HG02943 (cell line): ENCODE data around the gene HNRNPAB.
"Not testable (repeated sequence)": the region's sequence is repeated elsewhere in the genome, so short reads cannot be mapped to it uniquely, and the experiment has no call there.

Experiments used
- ATAC-seq: cut with Tn5 transposase; IDR thresholded peaks from one replicate; pipeline ENCODE4 v1.9.1; 2021; ENCODE audit warnings: mild to moderate bottlenecking, low read depth, moderate library complexity; ENCODE audit not compliant: unreplicated experiment

HNRNPAB gene

DNA sequence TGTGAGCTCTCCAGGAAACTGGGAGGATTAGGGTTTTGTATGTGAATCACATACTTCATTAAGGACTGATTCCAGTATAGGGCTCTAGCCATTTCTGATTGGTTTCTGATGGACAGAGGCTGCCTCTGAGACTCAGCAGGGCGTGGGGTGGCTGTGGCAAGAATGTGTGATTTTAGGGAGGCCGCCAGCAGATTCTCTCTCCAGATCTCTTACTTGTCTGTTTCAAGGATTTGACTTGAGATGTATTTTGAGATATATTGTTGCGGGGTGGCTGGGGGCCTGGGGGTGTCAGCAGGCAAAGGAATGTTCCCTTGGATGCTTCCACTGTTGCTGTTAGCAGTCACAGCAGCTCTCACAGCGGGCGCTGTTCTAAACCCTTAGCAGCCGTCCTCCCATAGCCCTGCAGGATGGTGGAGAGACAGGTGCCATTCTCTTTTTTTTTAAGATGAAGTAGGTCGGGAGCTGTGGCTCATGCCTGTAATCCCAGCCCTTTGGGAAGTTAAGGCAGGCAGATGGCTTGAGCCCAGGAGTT is 8.0 kb upstream of the HNRNPAB start:
- no peak for ATAC-seq

DNA sequence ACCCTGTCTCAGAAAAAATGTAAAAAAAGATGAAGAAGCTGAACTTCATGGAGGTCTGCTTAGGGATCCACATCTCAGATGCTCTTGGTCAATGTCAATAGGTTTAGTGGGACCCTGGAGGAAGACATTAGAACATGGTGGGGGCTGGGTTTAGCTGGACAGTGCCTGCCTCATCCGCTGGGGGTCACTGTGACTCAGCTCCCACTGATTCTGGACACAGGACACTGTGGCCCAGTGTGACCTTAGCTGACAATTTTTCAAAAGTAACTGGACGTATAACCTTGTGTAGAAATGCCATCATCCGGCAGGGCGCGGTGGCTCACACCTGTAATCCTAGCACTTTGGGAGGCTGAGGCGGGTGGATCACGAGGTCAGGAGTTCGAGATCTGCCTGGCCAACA is 7.3 kb upstream of the HNRNPAB start:
- ATAC-seq, result no peak

DNA sequence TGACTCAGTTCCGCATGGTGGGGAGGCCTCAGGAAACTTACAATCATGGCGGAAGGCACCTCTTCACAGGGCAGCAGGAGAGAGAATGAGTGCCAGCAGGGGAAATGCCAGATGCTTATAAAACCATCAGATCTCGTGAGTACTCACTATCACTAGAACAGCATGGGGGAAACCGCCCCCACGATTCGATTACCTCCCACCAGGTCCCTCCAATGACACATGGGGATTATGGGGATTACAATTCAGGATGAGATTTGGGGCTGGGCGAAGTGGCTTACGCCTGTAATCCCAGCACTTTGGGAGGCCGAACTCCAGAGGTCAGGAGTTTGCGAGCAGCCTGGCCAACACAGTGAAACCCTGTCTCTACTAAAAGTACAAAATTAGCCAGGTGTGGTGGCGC is 6.2 kb upstream of the HNRNPAB start:
- not testable (repeated sequence) for ATAC-seq

DNA sequence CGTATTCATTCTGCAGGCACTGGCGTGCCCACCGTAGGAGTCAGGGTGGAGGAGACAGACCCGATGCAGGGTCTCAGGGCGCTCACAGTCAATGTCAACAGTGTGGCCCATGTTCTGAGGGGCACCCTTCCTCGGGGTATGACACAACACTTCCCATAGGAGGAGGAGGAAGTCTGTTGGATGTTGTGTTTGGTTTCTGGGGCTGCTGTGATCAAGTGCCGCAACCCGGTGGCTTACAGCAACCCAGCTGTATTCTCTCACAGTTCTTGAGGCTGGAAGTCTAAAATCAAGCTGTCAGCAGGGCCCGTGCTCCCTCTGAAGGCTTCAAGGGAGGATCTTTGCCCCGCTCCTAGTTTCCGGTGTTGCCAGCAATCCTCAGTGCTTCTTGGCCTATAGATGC is 5.6 kb upstream of the HNRNPAB start:
- ATAC-seq, result no peak

DNA sequence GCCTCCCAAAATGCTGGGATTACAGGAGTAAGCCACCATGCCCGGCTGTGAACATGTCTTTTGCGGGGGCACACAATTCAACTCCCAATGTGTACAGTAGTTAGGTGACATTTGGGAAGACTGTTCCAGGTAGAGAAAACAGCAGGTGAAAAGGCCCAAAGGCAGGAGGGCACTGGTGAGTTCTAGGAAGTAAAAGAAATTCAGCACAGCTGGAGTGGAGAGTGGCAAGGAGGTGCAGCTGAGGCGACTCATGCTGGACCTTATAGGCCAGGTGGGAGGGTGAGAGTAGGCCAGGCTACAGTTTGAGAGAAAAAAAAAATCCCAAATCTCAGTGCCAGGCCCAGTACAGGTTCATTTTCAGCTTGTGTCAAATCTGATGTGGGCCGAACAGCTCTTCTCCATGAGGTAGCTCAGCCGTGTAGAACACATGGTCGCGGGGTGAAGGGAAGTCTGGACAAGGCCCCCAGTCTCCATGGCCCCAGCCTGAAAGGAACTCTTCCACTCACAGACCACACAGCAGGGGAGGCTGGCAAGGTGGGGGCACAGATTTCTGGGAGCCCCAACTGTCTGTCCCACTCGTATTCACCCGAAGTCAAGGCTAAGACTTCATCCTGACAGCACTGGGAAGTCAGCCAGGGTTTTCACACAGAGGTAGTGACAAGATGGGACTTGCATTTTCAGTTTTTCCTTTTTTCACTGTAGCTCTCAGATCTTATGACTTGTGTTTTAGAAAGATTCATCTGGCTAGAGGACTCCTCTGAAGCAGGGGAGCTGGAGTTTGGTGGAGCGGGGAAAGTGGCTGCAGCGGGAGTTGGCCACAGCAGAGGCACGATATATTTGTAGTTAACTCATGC is 4.5 kb upstream of the HNRNPAB start:
- no peak for ATAC-seq

DNA sequence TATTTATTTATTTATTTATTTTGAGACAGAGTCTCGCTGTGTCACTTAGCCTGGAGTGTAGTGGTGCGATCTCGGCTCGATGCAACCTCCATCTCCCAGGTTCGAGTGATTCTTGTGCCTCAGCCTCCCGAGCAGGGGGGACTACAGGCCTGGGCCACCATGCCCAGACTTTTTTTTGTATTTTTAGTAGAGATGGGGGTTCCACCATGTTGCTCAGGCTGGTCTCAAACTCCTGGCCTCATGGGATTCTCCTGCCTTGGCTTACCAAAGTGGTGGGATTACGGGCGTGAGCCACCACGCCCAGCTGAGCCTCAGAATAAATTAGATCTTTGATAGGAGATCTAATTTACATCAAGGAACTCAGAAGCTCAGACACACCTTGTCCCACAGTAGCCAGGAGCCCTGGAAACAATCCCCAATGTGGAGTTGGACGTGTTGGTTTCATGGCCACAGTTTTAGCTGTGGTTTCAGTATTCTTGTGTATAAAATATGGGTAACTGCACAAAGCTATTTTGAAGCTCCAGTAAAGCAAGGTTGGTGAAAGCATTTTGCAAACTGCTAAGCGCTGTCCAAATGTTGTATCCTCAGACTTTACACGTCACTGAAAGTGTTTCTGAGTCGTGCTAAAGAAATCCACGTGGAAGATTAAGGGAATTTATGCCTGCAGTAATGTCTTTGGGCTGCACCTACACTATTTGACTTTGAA is 3.0 kb upstream of the HNRNPAB start:
- no peak for ATAC-seq

DNA sequence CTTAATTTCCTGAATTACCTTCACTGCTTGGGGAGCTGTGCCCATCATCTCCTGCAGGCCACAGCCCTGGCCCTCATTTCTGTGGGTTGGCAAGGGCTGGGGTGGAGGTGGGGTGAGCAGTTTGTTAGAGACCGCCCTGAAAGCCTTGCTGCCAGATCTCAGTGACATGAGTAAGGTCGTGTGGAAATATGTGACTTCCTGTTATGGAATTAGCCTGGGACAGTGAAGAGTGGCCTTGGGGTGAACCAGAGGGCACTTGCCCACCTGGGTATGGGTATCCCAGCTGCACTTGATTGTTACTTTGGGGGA is 2.5 kb upstream of the HNRNPAB start:
- no peak for ATAC-seq

DNA sequence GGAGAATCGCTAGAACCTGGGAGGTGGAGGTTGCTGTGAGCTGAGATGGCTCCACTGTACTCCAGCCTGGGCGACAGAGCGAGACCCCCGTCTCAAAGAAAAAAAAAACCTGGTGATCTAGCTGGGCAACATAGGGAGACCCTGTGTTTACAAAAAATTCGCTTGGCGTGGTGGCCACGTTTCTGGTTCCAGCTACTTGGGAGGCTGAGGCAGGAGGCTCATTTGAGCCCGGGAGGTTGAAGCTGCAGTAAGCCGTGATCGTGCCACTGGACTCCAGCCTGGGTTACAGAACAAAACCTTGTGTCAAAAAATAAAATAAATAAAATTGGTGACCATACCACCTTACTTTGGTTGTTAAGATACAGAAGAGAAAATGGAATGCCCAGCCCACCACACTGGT is 1.8 kb upstream of the HNRNPAB start:
- ATAC-seq, result no peak

DNA sequence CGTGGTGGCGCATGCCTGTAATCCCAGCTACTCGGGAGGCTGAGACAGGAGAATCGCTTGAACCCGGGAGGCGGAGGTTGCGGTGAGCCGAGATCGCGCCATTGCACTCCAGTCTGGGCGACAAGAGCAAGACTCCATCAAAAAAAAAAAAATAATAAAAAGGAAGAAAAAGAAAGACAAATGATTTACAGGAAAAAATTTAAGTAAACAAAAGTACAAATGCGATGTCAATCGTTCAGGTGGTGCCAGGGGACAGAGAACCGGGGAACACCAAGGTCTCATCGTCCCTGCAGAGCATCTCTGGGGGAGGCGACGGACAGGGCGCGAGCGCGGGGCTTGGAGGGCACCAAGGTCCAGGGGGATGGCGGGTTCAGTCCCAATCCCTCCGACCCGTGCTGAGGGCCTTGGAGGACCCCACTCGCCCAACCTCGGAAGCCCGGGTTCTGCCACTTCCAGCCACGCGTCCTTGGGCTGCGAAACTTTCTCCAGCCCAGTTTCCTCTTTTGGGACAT is 607 bp upstream of the HNRNPAB start:
- no peak for ATAC-seq

DNA sequence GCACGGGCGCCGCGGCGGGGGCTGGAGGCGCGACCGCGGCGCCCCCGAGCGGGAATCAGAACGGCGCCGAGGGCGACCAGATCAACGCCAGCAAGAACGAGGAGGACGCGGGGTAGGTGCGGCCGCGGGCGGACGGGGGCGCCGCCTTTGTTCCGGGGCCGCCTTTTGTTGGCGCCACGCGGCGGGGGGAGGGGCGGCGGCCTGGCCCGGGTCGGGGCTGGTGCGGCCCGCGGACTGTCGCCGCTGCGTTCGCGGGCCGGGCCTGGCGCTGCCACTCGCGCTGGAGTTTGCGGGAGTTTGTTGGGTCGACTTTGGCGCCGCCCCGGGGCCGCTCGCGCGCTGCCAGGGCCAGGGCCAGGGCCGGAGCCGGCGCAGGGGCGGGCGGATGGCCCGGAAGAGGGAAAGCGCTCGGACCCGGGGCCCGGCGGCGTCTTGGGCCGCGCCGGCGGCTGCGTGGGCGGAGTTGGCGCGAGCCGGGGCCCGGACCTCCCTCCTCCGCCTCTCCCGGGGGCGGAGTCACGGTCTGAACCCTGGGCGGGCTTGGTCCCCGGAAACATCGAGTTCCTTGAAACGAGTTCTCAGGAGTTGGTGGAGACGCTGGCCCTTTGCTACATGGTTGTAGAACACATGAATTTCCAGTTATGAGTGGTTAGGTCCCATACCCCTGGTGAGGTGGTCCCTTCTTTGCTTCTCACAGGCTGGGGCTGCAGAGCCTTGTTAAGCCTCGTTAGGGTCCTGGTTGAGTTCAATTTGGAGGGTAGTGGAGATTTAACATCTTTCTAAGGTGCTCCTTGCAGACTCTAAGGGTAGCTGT is 809 bp downstream of the HNRNPAB start:
- peak; percentile 49 for ATAC-seq

DNA sequence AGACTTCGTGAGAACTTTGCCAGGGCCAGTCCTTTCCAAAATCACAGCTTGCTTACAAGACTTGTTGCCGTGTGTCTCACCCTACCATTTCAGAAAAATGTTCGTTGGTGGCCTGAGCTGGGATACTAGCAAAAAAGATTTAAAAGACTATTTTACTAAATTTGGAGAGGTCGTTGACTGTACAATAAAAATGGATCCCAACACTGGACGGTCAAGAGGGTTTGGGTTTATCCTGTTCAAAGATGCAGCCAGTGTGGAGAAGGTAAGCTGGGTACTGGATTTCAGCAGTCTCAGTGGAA is 1.4 kb downstream of the HNRNPAB start:
- ATAC-seq, result no peak

DNA sequence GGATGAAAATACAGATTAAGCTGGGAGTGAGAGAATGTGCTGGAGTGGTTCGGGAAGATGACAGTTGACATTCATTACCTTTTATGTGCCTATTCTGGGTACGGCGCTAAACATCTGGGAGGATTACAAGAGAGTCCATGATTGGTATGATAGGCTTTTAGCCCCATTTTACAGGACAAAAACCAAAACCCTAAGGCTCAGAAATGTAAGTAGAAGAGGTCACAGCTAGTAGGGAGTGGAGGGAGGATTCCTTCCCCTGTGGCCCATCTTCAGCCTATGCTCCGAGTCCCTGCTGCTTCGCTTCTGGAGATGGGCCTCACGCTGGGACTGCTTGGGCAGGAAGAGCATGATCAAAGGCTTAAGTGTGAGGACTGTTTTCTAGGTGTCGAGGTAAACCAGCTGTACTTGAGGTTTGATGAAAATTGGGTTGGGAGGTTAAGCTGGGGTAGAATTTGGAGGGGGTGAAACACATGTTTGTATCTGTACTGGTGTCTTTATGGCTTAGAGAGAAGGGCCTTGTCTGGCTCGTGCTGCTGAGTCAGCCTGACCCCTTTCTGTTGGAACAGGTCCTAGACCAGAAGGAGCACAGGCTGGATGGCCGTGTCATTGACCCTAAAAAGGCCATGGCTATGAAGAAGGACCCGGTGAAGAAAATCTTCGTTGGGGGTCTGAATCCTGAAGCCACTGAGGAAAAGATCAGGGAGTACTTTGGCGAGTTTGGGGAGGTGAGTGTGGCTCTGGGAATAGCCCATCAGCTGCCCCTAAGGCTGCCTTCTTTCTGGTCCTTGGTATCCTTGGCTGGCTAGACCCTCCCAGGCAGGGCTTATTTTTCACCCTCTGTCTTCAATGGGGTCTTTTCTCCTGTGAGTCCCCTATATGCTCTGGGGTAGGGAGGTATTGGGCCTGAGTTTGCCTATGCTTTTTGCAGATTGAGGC is 2.1 kb downstream of the HNRNPAB start:
- no peak for ATAC-seq

DNA sequence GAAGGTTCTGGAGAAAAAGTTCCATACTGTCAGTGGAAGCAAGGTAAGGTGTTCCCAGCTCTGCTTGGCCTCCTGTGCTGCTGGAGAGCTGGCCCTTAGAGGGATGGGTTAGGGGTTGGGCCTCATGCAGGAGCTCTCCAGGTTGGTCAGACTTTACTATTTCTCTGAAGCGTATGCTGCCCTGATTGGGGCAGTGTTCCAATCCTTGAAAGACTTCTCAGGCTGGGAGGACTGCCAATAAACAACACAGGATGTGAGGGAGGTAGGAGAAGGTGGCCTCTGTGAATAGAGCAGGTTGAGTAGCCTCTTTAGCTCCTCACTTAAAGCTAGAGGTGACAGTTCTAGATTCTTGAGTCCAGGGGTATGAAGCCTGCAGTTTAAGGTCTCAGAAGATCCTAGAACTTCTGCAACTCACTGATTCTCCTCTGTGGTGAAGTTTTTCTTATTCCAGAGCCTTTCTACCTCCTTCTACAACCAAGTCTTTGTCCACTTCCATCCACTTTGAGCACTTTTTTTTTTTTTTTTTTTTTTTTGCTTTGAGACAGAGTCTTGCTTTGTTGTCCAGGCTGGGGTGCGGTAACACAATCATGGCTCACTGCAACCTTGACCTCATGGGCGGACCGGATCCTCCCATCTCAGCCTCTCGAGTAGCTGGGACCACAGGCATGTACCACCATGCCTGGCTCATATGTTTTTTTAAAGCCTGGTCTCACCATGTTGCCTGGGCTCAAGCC is 3.0 kb downstream of the HNRNPAB start:
- ATAC-seq, result no peak

DNA sequence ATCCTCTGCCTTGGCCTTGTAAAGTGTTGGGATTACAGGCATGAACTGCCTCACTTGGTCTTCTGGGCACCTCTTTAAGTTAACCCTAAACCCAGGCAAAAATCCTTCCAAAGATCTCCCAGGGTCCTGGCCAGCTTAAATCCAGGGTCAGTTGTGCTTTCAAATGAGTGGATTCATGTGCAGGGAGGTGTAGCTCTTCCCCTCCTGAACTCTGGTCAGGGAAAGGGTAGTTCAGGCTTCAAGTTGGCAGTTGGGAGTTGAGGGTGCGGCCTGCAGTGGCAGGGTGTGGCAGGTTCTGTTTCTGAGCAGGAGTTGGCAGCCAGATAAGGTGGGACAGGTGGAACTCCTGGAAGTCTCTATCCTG is 3.6 kb downstream of the HNRNPAB start:
- no peak for ATAC-seq

DNA sequence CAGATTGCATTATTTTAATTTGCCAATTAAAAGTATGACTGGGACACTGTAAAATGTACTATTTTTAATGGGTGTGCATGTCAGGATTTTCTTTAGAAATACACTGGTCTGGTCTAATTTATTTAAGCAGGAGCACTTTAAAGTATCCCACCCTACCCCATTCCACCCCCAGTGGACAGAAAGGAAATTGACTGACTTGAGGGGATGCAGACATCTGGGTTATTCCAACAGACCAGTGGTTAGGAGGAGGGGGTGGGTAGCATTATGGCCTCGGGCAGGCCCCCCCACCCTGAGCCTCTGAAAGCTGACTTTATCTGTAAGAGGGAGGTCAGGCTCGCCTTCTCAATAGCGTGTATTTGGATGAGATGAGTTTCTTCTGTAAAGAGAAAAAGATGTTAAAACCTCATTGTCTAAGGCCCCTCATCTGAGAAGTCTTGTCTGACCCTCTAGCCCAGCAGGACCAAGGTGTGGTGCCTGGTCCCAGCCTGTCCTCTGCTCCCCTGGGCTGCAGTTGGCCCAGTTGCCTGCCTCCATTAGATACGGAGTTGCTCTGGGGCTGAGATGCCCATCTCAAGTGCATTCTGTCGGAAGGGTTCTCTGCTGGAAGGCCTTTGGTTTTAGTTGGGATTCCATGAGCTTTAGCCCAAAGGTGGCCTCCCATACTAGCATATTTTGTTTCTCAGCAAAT is 4.4 kb downstream of the HNRNPAB start:
- no peak for ATAC-seq

DNA sequence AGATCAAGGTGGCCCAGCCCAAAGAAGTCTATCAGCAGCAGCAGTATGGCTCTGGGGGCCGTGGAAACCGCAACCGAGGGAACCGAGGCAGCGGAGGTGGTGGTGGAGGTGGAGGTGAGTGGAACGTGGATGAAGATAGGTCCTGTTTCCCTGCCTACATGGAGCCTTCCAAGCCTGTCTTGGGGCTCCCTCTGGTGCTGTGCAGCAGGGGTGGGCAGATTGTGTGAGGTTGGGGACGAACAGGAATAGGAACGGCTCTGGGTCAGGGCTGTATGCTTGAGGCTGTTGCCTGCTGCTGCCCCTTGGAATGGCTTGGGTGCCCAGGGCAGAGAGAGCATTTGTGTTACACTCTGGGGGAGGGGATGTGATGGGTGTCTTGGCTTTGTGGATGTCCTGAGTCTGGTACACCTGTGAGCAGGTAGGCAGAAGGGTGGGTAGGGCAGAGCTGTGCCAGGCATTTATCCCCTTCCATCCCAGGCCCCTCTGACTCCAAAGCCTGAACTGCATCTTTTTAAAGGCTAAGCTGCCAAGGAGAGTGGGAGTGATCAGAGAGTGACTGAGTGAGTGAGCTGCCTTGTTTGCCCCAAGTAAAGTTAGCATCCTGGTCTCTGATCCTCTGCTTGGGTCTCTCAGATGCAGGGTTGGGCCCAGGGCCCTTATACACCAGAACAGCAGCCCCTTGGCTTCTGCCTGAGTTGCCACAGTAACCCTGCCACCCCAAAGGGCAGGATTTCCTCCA is 5.2 kb downstream of the HNRNPAB start:
- no peak for ATAC-seq

DNA sequence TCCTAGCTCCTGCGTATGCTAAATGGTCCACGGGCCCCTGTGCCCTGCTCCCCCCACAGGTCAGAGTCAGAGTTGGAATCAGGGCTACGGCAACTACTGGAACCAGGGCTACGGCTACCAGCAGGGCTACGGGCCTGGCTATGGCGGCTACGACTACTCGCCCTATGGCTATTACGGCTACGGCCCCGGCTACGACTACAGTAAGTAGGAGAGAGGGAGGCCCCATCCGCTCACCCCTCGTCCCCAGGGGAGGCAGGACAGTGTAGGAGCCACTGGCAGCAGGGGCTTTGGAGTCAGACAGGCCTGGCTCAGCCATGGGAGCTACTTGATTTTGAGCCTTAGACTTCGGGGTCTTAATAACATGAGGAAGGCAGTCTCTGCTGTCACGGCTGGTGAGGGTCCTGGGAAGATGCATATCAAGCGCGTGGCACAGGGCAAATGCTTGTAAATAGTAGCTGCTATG is 5.8 kb downstream of the HNRNPAB start:
- no peak for ATAC-seq

DNA sequence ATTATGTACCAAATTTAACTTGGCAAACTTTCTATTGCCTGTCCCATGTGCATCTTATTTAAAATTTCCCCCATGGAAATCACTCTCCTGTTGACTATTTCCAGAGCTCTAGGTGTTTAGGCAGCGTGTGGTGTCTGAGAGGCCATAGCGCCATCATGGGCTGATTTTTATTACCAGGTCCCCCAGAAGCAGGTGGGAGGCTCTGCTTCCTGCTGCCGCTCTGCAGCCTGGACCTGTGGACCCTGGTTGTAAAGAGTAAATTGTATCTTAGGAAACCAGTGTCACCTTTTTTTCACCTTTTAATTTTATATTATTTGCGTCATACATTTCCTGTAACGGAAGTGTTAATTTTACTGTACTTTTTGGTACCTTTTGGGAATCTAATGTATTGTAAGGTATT is 6.4 kb downstream of the HNRNPAB start:
- ATAC-seq, result no peak
